ENCODE measurements around the gene DNAJA4.

Gene DNAJA4

DNA sequence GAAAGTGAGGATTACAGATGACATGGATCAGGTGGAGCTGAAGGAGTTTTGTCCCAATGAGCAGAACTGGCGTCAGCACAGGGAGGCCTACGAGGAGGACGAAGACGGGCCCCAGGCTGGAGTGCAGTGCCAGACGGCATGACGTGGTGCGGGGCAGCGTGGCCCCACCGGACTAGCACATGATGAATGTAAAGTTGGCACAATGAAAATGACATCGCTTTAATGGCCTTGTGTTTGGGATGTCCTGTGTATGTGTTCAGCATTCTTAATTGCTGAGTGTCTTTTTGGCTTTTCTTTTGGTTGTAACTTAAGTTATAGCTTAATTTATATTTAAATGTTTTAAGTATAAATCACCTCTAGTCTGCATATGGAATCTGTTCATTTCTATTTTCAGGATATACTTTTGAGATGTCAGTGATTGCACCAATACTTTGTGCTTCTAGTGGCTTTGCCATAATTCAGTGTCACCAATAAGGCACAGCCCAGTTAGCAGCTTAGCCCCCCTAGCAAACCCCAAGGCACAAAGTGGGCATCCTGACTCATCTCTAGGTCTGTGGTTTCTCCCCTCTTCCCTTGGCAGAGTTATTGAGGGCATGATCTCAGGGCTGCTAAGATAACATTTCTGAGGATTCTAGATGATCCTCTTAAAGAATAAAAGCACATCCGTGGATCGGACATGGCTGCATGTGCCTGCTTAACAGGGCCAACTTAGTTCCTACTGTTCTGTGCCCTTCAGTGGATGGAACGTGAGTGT is 16.1 kb downstream of the DNAJA4 start:
- DNase-seq (ENCODE audit: low read depth, low spot score) = no peak

DNA sequence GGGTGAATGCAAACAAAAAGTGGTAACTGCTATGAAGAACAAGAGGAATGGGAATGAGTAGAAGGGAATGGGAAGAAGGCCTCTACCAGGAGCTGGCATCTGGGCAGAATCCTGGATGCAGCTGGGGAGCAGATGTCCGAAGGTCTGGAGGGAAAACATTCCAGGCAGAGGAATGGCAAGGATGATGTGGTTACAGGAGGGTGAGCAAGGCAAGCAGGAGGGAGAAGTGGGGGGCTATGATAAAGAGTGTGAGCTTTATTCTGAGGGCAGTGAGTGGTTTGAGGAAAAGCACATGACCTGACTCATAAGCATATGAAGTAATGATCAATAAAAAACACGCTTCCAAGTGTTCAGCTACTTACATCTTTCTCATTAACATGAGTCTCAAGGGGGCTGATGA is 18.0 kb downstream of the DNAJA4 start:
- no peak for DNase-seq (ENCODE audit: low read depth, low spot score)

DNA sequence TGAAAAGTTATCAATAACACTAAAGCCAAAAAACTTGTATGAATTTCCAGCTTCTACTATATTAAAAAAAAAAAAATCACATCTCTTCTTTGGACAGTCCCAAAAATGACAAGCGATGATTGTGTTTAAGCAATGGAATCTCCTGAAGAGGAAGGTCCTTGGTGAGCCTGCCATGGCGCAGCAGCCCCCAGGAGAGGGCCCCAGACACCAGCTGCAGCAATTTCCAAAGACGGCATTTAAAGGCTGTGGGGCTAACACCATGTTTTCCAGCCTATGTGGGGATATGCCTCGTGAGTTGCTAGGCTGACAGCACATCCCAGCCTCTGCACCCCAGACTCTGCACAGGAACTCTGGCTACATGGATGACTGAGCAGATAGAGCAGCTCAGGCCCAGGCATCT is 20.4 kb downstream of the DNAJA4 start:
- DNase-seq (ENCODE audit: low read depth, low spot score) = no peak

DNA sequence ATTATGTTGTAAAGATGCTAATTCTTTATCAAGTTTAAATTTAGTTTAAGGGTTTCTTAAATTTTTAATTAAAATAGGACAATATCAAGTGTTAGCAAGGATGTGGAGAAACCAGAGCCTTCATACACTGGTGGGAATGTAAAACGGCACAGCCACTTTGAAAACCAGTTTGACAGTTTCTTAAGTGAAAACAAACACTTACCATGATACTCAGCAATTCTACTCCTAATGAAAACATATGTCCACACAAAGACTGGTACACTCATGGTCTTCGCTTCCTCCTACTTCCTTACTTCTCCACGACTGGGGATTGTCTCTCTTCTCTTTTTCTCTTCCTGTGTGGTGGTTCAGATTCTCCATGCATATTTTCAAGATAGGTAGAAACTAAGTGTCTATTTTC is 25.9 kb downstream of the DNAJA4 start:
- DNase-seq (ENCODE audit: low read depth, low spot score) = no peak

DNA sequence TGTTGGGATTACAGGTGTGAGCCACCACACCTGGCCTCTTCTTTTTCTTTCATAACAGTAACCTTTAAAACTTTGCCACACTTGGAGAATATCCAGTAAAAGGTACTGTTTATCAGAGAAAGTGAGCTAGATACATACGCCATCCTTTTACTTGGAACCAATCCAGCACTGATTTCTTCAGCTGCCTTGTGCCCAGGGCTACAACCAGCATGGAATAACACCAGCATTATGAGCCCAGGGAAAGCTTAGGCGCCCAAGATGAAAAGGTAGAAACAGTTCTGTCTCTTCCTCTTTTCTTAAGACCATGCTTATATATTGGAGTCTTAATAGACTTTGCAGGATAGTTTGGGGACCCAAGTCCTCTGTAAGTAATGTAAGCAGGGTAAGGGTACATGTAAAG is 26.7 kb downstream of the DNAJA4 start:
- no peak for DNase-seq (ENCODE audit: low read depth, low spot score)

DNA sequence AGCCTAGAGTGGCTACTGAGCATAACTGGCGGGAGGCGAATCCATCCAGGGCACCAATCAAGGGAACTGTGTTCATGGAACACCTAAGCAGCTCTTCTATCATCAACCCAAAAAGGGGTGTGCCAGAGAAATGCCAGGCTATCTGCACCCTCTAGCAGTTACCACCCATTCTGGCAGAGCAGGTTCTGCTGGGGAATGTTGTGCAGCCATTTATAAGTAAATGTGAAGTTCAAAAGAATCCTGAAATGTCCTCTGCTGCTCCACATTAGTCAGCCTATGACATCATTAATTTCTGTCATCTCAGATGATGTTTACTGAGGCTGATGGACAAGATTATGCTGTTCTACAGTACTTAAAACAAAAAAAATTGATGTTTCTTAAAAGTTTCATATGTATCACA is 27.3 kb downstream of the DNAJA4 start:
- DNase-seq (ENCODE audit: low read depth, low spot score) = no peak

DNA sequence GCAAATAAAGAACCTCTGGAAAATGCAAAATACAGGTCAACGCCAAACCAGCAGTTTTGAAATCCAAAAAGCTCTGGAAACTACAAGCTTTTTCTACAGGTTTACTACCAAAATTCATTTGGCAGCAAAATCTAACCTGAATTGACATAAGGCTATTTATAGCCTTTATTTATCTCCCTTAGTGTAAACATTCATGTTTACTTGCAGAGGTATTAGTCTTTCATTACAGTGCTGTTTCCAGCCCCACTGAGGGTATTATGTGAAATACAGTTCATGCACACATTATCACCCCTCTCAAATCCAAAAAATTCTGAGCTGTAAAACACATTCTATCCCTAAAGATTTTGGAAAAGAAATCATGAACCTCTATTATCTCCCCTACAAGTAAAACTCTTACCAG is 27.9 kb downstream of the DNAJA4 start:
- DNase-seq (ENCODE audit: low read depth, low spot score) = no peak

DNA sequence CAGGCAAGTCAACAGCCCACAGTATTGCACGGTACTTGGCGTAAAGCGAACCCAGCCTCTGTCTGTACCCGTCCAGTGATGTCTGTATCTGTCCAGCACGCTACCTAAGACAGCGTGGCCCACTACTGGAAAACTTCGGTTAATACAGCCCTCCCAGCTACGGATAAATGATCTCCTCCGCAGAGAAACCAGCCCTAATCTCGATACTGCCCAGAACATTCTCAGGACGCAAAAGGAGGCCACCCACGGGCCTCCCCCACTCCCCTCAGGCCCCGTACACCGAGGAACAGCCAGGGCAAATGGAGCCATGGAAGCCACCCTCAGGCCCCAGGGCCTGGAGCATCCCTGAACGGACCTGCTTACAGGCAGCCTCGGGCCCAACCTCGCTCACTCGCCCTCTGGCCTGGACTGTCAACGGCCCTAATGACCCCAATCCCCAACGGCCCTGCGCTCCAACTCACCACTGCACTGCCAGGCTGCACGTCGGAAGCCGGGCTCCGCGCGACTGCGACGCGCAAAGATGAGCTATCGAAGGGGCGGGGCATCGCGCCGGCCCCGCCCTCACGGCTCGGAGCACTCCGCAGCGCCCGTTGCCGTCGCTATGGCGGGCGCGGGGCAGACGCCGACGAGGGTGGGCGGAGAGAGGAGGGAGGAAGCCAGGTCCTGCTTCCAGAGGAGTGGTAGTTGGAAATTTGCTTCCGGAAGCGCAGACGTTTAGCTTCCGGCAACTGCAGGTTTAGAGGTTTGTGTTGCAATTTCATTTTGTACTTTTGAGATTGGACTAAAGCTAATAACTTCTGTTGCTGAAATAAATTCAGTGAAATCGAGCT is 35.0 kb downstream of the DNAJA4 start, which contains the start of gene SKIC8:
TSS of gene SKIC8 (minus strand) at position 509 of the 830 bp plus-strand sequence. CDS start 3,923 bp downstream, outside the sequence.
- DNase-seq (ENCODE audit: low read depth, low spot score) = peak; percentile 82

DNA sequence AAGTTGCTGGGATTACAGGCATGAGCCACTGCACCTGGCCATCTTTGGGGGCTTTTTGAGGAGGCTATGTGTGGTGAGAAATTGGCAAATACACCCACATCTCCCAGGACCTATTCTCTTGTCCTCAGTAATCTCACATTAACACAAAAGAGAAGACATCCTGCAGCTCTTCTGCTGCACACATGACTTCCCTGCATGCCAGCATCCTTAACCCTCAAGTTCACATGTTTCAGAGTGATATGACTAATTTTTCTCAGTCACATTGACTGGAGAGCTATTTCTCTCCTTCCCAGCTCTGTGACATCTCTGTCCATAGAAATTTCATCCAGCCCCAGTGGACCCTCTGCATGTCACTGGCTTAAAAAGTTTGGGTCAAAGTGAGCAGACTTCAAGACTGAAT is 37.0 kb downstream of the DNAJA4 start:
- no peak for DNase-seq (ENCODE audit: low read depth, low spot score)

DNA sequence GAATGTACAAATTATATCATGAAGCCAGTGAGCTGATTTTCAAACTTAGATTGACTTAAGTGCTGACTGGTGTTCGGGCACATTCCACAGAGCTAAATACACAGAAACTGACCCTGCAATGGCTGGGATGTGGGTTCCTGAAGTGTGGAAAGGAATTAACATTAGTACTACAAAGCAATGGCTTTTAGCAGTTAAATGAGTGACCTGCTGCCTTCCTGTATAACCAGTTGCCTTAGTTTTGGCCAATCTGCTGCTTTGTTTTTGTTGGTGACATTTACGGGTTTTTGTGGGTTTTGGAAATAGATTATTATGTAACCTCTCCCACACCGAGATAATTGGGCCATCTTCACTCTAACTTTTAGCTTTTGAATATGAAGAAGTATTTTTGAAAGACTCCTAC is 37.5 kb downstream of the DNAJA4 start:
- no peak for DNase-seq (ENCODE audit: low read depth, low spot score)

DNA sequence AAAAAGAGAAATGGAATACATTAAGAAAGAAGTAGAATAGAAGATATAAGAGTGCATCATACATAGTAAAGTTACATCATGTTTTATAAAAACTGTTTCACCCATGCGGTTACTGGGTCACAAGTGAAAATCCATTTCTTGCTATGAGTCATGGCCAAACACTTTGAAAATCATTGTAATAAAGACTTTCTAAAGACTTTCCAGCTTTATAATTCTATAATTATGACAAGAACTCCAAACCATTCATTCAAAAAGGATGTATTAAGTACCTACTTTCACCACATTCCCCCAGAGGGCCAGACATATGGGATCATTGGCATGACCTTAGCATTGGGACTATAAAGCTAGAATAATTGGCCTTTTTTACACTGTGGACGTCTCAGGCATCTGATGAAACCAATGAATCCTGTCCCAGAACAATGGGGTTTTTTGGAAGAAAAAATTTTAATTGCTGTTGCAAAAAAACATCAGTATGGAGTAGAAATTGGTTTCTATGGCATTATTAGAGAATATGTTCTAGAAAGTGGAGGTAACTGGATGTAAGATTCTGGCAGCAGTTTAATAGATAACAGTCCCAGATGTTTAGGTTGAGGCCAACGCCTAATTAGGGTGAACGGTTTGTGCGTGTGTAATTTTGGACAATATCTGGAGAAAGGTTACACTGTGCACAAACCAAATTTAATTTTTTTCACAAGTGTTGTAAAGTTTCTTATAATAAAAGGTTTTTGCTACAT is 38.4 kb downstream of the DNAJA4 start:
- DNase-seq (ENCODE audit: low read depth, low spot score) = no peak

DNA sequence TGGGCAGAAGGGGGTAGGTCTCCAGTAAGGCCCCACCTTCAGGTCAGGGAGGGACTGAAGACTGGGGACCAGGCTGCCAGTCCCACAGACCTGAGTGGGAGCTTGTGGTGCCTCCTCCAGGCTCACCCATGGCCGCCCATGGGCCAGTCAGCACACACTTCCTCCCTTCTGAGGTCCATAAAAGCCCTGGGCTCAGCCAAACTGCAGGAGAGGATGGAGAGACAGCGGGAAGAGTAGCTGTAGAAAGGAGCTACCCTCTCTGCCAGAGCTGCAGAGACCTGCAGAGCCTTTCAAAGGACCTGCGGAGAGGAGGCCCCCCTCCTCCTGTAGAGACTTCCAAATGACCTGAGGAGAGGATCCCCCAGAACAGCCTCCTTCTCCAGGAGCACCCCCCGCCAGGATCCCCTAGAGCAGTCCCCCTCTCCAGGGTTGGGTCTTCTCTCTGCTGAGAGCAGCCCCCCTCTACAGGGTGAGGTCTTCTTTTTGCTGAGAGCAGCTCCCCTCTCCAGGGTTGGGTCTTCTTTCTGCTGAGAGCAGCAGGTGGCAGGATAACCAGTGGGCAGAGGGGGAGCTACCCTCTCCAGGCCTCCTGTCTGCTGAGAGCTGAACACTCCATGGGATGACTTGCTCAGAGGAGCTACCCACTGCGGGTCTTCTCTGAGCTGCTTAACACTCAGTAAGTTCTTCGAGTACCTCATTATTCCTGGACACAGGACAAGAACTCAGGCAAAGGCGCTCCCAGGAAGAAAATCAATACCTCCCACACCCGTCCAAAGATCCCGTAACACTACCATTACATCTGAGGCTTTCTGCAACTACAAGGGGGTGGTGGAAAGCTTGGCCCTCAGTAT is 40.1 kb downstream of the DNAJA4 start:
- DNase-seq (ENCODE audit: low read depth, low spot score) = no peak

DNA sequence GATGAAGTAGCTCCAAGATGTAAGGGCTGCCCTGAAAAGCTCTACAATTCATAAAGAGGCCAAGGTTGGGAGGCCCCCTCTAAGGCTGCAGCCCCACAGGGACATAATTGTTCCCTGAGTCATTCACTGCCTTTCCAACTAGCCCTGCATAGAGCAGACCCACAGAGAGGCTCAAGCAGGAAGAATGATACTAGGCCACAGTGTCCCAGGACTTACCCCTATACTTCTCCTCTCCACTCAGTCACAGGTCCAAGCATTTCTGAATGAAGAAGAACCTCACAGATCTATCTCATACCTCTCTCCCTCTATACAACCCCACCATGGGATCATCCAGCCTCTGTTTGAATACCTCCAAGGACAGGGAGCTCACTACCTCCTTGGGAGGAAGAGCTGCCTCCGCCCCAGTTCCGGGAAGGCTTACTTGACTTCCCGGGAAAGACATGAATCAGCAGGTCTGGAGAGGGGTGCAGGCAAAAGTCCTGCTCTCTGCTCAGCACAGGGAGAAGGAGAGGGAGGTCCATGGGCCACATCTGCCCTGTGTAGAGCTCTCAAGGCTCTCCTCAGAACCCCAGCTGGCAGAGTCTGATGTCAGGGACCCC is 41.9 kb downstream of the DNAJA4 start:
- DNase-seq (ENCODE audit: low read depth, low spot score) = no peak

DNA sequence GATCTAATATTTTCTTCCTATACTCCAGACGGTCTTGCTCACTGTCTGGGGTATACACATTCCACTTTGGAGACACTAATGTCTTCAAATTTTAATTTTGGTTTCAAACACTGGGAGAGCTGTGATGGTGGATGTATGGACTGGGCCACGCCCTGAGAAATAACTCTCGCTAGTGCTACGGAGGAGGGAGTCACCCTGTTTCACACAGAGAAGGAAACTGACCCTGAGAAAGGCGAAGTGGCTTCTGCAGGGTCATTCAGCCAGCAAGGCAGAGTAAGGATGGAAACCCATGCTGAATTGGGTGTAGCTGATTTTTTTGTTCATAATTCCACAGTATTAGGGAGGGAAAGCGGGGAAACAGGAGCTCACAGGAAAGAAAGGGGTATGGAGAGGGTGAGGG is 43.6 kb downstream of the DNAJA4 start:
- DNase-seq (ENCODE audit: low read depth, low spot score) = no peak

DNA sequence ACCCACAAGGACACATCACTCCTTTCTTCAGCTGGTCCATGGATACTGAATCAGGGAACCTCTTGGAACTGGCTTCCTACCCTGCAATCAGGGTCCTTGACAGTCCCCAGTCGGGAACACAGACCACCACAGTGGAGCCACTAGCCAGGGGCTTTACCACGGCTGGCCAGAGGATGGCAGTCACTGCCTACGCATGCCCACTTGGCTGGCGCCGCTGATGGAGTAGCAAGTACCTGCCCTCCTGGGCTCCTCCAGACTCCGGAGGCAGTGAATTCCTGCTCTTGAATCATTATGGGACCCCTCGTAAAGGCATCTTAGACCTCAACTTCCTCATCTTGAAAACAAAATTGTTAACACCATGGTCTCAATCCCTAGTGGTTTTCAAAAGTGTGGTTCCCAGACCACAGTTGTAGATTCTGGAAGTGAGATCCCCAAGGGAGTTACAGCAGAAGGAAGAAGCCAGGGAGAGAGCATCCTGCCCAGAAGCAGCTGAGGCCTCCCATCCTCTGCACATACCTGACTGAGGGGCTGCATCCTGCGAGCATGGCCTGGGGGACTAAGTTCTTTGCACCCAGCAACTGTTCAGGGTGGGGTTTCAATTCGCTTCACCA is 44.2 kb downstream of the DNAJA4 start:
- DNase-seq (ENCODE audit: low read depth, low spot score) = peak; percentile 40

DNA sequence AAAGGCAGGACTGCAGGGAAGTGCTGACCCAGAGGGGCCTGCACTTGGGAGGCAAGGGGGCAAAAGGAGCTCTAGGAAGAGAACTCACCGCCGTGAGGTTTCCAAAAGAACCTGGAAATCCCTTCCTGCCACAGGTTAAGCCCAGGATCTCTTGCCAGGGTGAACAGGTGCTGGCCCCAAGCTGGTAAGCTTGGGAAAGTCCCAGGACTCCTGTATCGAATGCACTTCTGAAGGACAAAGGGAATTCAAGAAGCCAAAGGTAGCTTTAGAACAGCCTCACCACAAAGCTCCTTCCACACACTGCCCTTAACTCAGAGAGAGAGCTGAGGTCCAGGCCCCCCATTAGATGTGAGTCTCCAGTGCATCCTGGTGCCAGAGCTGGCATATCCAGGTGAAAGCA is 46.9 kb downstream of the DNAJA4 start:
- no peak for DNase-seq (ENCODE audit: low read depth, low spot score)

DNA sequence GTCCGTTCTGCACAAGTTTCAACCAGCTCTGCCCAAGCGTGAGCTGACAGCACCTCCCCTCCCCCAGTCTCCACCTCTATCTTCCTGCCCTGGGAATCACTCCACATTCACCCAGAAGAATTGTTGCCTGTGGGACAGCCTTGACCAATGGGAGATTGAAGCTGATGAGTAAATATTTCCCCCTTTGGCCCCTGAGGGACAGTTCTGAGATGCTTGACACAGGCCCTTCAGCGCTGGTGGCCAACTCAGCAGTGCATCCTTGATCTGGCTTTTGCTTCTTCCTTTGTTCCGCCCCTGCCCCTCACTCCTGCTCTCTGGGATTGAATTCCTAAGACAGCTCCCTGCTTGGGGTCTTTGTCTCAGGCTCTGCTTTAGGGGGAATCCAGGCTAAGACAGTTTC is 48.2 kb downstream of the DNAJA4 start:
- DNase-seq (ENCODE audit: low read depth, low spot score) = no peak

DNA sequence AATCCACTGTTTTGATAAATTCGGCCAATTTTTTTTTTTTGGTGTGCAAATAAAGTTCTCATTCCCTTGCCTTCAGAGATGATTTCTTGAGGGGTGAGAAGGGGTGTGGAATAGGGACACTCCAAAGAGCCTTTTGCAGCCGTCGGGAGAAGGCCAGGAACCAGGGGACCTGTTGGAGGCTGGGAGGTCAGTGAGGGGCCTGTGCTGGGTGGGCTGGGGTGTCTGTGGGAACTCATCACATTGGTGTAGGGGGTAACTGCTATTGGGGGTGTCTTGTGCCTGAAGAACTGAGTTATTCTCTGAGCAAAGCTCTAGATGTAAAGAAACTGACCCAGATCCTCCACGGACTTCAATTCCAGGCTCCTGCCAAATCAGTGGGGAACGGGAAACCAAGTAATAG is 48.6 kb downstream of the DNAJA4 start:
- no peak for DNase-seq (ENCODE audit: low read depth, low spot score)

DNA sequence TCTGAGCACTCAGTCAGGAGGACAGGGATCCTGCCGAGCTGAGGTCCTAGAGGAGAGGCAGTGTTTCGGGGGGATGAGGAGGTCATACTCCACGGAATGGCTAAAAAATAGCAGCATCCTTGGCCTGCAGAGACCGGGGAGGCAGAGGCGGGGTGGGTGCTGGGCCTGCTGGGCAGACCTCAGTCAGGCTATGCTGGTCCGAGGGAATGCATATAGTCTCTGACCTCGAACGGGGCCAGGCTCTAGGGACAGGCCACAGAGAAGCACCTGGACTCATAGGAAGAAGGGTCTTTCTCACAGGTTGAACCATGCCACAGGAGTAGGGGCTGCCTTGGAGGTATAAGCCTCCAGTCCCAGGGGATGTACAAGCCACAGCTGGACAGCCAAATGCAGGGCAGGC is 49.0 kb downstream of the DNAJA4 start:
- DNase-seq (ENCODE audit: low read depth, low spot score) = no peak

DNA sequence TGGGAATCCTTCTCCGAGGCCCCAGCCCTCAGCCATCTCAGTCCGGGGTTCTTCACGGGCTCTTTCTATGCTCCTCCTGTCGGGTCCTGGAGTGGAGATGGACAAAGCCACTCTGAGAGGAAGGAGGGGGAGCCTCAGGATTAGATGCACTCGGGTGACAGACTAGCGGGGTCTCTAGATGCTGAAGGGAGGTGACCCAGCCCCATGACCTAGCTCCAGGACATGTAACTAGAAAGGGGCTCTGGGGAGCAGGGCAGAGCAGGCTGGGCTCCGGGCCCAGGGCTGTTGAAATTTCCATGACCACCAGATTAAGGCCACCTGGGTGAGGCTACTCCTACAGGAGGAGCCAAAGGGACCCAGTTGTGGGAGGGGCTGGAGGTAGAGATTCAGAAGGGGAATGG is 49.8 kb downstream of the DNAJA4 start:
- no peak for DNase-seq (ENCODE audit: low read depth, low spot score)
